Ramos (cell line): Measurements from ENCODE around the gene GGA3.
"Not testable (repeated sequence)": the region's sequence is repeated elsewhere in the genome, so short reads cannot be mapped to it uniquely, and the experiment has no call there.

Experiments used
- in situ Hi-C: fragments of 300-500 bp; cut with MboI; formaldehyde crosslinking; loops from one replicate; pipeline ENCODE4 v1.14.3; 2022; ENCODE audit warnings: low sequenced_read_pairs; ENCODE audit not compliant: unreplicated experiment

GGA3 gene

GRCh38 chr17:75261336-75262111 is at the start of gene GGA3, which contains the start of gene MRPS7:
TSS of gene GGA3 (minus strand) at chr17:75261606. CDS start at chr17:75261587, 19 bp downstream.
TSS of gene MRPS7 (plus strand) at chr17:75261879. CDS start at chr17:75261901, 22 bp downstream.
- in situ Hi-C loops, result no loop called here

- in situ Hi-C loops, result no loop called here
Observed at GRCh38 chr17:75308732-75309629, 47.6 kb upstream of the GGA3 start.

- in situ Hi-C loops, result no loop called here
Observed at GRCh38 chr17:75307957-75308731, 46.7 kb upstream of the GGA3 start.

- in situ Hi-C loops, result no loop called here
Observed at GRCh38 chr17:75301502-75302206, 40.2 kb upstream of the GGA3 start.

- in situ Hi-C loops, result no loop called here
Observed at GRCh38 chr17:75301049-75301448, 39.6 kb upstream of the GGA3 start.

GRCh38 chr17:75300280-75300679 is 38.9 kb upstream of the GGA3 start:
- in situ Hi-C loops, result no loop called here

GRCh38 chr17:75295201-75296158 is 34.1 kb upstream of the GGA3 start:
- in situ Hi-C loops, result no loop called here

GRCh38 chr17:75292810-75293448 is 31.5 kb upstream of the GGA3 start:
- in situ Hi-C loops, result loop anchor here (5.0 kb wide), 1 partner anchor 119 kb away; no protein-coding TSS in a partner anchor

- in situ Hi-C loops, result loop anchor here (5.0 kb wide), 1 partner anchor 122 kb away; no protein-coding TSS in a partner anchor
Observed at GRCh38 chr17:75289832-75290337, 28.5 kb upstream of the GGA3 start.

- in situ Hi-C loops, result no loop called here
Observed at GRCh38 chr17:75289115-75289831, 27.9 kb upstream of the GGA3 start, which contains the start of gene SLC25A19. TSS of gene SLC25A19 (minus strand) at chr17:75289433. CDS start at chr17:75286764, 2,669 bp downstream.

- in situ Hi-C loops, result no loop called here
Observed at GRCh38 chr17:75288770-75289114, 27.3 kb upstream of the GGA3 start.

GRCh38 chr17:75288359-75288758 is 27.0 kb upstream of the GGA3 start:
- in situ Hi-C loops, result no loop called here

GRCh38 chr17:75287221-75287620 is 25.8 kb upstream of the GGA3 start:
- in situ Hi-C loops, result no loop called here

- in situ Hi-C loops, result no loop called here
Observed at GRCh38 chr17:75285123-75285522, 23.7 kb upstream of the GGA3 start.

GRCh38 chr17:75280189-75280588 is 18.8 kb upstream of the GGA3 start:
- in situ Hi-C loops, result not testable (repeated sequence)

GRCh38 chr17:75277664-75278071 is 16.3 kb upstream of the GGA3 start:
- in situ Hi-C loops, result no loop called here
